ENCODE measurements around the gene BCL2L11.

Gene BCL2L11

GRCh38 chr2:111122631-111123421 is 2.1 kb downstream of the BCL2L11 start:
- no peak for TF ChIP-seq CSDC2 (CRISPR knock-in tag; IDR thresholded peaks at IDR 0.05)
- TF ChIP-seq ZFP30 (CRISPR knock-in tag; IDR thresholded peaks at IDR 0.05), result no peak
- no peak for TF ChIP-seq ZNF8 (CRISPR knock-in tag; IDR thresholded peaks at IDR 0.05)
- no peak for TF ChIP-seq TSHZ2 (CRISPR knock-in tag; IDR thresholded peaks at IDR 0.05)
- no peak for TF ChIP-seq ZC3H10 (CRISPR knock-in tag; IDR thresholded peaks at IDR 0.05)
- no peak for TF ChIP-seq CREB5 (CRISPR knock-in tag; IDR thresholded peaks at IDR 0.05; ENCODE audit: low read depth)
- TF ChIP-seq ESRRG (CRISPR knock-in tag; IDR thresholded peaks at IDR 0.05), result no peak
- no peak for TF ChIP-seq ARNTL (CRISPR knock-in tag; IDR thresholded peaks at IDR 0.05; ENCODE audit: borderline replicate concordance, low read depth)
- no peak for TF ChIP-seq CSRNP3 (CRISPR knock-in tag; IDR thresholded peaks at IDR 0.05)
- peak; percentile 57 for ATAC-seq

- no peak for TF ChIP-seq PATZ1 (CRISPR knock-in tag; IDR thresholded peaks at IDR 0.05; ENCODE audit: borderline replicate concordance)
- ATAC-seq, result no peak
Measured at GRCh38 chr2:111123751-111124150, 3.0 kb downstream of the BCL2L11 start.

GRCh38 chr2:111126581-111126980 is 5.9 kb downstream of the BCL2L11 start:
- TF ChIP-seq ZFP30 (CRISPR knock-in tag; IDR thresholded peaks at IDR 0.05) (no peak), RARB (CRISPR knock-in tag; IDR thresholded peaks at IDR 0.05) (no peak), ZFP3 (CRISPR knock-in tag; IDR thresholded peaks at IDR 0.05) (no peak), ISL1 (CRISPR knock-in tag; IDR thresholded peaks at IDR 0.05) (no peak), CREB5 (CRISPR knock-in tag; IDR thresholded peaks at IDR 0.05; ENCODE audit: low read depth) (no peak), ARNTL (CRISPR knock-in tag; IDR thresholded peaks at IDR 0.05; ENCODE audit: borderline replicate concordance, low read depth) (no peak), POU6F1 (CRISPR knock-in tag; IDR thresholded peaks at IDR 0.05; ENCODE audit: borderline replicate concordance, low read depth) (no peak), GLIS3 (CRISPR knock-in tag; IDR thresholded peaks at IDR 0.05) (no peak), ESRRG (CRISPR knock-in tag; IDR thresholded peaks at IDR 0.05) (no peak)
- ATAC-seq, result no peak

GRCh38 chr2:111127351-111127750 is 6.6 kb downstream of the BCL2L11 start:
- ATAC-seq, result no peak
- no peak for TF ChIP-seq PPARA (CRISPR knock-in tag; IDR thresholded peaks at IDR 0.05; ENCODE audit: borderline replicate concordance)
- TF ChIP-seq TSHZ2 (CRISPR knock-in tag; IDR thresholded peaks at IDR 0.05), result no peak
- TF ChIP-seq ARNTL (CRISPR knock-in tag; IDR thresholded peaks at IDR 0.05; ENCODE audit: borderline replicate concordance, low read depth), result no peak
- TF ChIP-seq TOX (CRISPR knock-in tag; IDR thresholded peaks at IDR 0.05; ENCODE audit: borderline replicate concordance), result no peak
- TF ChIP-seq ISL1 (CRISPR knock-in tag; IDR thresholded peaks at IDR 0.05), result no peak
- TF ChIP-seq ZNF8 (CRISPR knock-in tag; IDR thresholded peaks at IDR 0.05), result no peak
- no peak for TF ChIP-seq PATZ1 (CRISPR knock-in tag; IDR thresholded peaks at IDR 0.05; ENCODE audit: borderline replicate concordance)
- no peak for TF ChIP-seq OSR1 (CRISPR knock-in tag; IDR thresholded peaks at IDR 0.05)
- TF ChIP-seq SNAI2 (CRISPR knock-in tag; IDR thresholded peaks at IDR 0.05), result no peak
- TF ChIP-seq ZFP30 (CRISPR knock-in tag; IDR thresholded peaks at IDR 0.05), result no peak
